GM12801 (cell line): ENCODE measurements around the gene LYSET.

Source experiments
- TF ChIP-seq, protein P1 (sequence below): IDR thresholded peaks from one replicate; pipeline ENCODE4 v1.5.1; 2011; ENCODE audit warnings: control low read depth; ENCODE audit not compliant: insufficient read length; ENCODE audit errors: extremely low read depth

Gene LYSET

DNA sequence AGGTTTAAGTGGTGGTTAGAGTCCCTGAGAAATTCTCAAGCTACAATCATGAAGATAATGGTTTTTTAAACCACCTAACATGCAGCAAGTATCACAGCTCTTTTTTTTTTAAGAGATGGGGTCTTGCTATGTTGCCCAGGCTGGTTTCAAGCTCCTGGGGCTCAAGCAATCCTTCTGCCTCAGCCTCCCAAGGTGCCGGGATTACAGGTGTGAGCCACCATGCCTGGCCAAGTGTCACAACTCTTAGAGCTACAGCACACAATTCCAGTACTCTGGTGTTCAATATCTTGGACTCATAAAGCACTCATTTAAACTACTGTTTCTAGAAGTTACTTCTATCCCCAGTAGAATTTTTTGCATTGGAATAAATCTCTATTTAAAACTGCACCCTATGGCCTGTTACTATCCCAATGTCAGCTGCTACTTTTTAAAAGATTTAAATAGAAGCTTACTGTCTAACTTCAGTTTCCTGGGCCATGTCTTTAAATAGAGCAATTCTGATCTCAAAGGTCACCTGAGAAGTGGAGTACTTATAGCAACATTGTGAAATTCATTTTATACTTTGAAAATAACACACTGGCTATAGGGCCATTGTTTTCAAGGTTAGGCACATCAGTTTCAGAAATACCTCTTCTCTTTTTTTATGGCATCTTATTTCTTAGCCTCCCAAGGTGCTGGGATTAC is 10.3 kb downstream of the LYSET start:
- TF ChIP-seq, protein P1, sequence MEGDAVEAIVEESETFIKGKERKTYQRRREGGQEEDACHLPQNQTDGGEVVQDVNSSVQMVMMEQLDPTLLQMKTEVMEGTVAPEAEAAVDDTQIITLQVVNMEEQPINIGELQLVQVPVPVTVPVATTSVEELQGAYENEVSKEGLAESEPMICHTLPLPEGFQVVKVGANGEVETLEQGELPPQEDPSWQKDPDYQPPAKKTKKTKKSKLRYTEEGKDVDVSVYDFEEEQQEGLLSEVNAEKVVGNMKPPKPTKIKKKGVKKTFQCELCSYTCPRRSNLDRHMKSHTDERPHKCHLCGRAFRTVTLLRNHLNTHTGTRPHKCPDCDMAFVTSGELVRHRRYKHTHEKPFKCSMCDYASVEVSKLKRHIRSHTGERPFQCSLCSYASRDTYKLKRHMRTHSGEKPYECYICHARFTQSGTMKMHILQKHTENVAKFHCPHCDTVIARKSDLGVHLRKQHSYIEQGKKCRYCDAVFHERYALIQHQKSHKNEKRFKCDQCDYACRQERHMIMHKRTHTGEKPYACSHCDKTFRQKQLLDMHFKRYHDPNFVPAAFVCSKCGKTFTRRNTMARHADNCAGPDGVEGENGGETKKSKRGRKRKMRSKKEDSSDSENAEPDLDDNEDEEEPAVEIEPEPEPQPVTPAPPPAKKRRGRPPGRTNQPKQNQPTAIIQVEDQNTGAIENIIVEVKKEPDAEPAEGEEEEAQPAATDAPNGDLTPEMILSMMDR, result no peak

- TF ChIP-seq, protein P1, result no peak
Measured at GRCh38 chr14:93199031-93199430, 13.9 kb downstream of the LYSET start.

DNA sequence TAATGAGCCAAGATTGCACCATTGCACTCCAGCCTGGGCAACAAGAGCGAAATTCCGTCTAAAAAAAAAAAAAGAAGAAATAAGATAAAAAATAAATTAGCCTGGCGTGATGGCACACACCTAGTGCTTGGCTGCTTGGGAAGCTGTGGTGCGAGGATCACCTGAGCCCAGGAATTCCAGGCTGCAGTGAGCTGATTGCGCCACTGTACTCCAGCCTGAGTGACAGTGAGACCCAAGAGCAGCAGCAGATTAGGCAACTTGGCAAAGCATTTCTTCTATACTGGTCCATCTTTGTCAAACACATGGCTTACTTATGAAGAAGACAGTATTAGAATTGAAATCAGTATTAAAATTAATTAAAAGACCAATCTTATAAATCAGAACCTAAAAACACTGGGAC is 15.4 kb downstream of the LYSET start:
- TF ChIP-seq, protein P1, result no peak

DNA sequence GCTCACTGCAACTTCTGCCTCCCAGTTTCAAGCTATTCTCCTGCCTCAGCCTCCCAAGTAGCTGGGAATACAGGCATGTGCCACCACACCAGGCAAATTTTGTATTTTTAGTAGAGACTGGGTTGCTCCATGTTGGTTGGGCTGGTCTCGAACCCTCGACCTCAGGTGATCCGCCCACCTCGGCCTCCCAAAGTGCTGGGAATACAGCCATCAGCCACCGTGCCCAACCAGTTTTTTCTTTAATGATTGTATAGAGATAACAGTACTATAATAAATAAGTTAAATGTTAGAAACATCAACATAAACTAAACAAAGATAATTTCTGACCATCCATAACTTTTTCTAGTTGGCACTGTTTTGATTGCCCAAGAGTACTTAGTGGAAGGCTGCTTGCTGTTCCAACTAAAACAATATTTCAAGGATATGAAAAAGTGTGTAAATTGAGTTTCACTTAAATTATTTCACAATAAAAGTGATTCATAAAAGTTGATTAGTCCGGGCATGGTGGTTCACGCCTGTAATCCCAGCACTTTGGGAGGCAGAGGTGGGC is 16.1 kb downstream of the LYSET start:
- TF ChIP-seq, protein P1, result no peak

DNA sequence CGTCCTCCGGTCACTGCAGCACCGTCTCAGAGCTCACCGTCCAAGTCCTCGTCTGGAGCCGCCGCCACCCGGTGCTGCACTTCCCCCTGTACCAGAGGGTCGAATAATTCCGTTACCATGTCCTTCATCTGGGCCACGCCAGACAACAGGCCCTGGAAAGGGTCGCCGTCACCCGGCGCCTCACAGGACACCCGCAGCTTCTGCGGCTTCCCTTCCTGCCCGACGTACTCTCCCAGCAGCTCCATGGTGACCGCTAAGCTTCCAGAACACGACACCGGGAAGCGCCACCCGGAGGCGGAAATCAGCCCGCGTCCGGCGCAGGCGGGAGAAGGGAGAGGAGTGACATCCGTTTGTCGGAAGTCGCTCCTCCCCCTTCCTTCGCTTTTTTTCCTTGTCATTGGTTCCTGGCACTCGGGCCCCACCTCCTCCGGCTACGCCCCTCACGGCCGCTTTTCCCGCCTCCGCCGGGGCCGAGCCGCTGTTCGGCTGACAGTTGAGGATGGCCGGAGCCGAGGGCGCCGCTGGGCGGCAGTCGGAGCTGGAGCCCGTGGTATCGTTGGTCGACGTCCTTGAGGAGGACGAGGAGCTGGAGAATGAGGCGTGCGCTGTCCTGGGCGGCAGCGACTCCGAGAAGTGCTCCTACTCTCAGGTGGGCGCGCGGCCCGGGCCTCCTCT is 21.8 kb downstream of the LYSET start, which contains the start of the genes GON7 and UBR7:
TSS of gene GON7 (minus strand) at position 273 of the 675 bp plus-strand sequence. CDS start at position 245, 28 bp downstream.
TSS of gene UBR7 (plus strand) at position 464 of the 675 bp plus-strand sequence. CDS start at position 500, 36 bp downstream.
- TF ChIP-seq, protein P1, result no peak

- TF ChIP-seq, protein P1, result no peak
Measured at GRCh38 chr14:93207468-93208308, 22.6 kb downstream of the LYSET start.

- TF ChIP-seq, protein P1, result no peak
Measured at GRCh38 chr14:93212432-93212831, 27.3 kb downstream of the LYSET start.
